Loucy (cell line): ENCODE data around the gene AKAP13.

Source experiments
- EZH2phosphoT487 ChIP-seq: fragments of 200-600 bp; IDR thresholded peaks from 2 replicates; pipeline ENCODE4 v1.6.1; 2018; ENCODE audit warnings: antibody characterized with exemption, mild to moderate bottlenecking, moderate library complexity, borderline replicate concordance
- TF ChIP-seq, protein P1 (sequence below): fragments of 200-600 bp; sonication (generic); conservative IDR thresholded peaks from 2 replicates; pipeline ENCODE4 v1.5.1; 2014; ENCODE audit warnings: mild to moderate bottlenecking, antibody characterized with exemption, low read length

DNA sequence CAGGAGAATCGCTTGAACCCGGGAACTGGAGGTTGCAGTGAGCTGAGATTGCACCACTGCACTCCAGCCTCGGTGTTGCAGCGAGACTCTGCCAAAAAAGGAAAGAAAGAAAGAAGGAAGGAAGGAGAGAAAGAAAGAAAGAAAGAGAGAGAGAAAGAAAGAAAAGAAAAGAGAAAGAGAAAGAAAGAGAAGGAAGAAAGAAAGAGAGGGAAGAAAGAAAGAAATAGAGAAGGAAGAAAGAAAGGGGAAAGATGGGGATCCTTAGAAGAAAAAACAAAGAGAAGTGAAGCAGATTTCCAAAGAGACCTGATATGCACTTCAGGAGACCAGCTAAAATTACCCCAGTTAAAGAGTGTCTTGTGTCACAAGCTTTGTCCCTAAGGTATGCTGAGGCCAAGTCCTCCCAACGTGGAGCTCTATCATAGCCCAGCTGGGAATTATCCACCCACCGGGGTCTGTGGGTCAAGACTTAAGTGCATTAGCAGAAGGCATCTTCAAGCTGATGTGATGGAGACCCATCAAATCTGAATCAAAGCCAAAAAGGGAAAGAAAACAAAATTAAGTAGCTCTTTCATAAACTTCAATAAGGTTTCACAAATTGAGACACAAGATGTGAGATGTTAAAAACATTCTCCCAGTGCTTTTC, 17.8 kb upstream of the AKAP13 start:
- no peak for TF ChIP-seq EZH2phosphoT487
- TF ChIP-seq, protein P1, sequence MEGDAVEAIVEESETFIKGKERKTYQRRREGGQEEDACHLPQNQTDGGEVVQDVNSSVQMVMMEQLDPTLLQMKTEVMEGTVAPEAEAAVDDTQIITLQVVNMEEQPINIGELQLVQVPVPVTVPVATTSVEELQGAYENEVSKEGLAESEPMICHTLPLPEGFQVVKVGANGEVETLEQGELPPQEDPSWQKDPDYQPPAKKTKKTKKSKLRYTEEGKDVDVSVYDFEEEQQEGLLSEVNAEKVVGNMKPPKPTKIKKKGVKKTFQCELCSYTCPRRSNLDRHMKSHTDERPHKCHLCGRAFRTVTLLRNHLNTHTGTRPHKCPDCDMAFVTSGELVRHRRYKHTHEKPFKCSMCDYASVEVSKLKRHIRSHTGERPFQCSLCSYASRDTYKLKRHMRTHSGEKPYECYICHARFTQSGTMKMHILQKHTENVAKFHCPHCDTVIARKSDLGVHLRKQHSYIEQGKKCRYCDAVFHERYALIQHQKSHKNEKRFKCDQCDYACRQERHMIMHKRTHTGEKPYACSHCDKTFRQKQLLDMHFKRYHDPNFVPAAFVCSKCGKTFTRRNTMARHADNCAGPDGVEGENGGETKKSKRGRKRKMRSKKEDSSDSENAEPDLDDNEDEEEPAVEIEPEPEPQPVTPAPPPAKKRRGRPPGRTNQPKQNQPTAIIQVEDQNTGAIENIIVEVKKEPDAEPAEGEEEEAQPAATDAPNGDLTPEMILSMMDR = no peak
